Thyroid gland (tissue), 4 donors: ENCODE results near the gene PSMD3.

ENCODE experiments used
- POLR2A ChIP-seq, 2 donors: fragments of 450-650 bp; IDR thresholded peaks; one replicate each; pipeline ENCODE4 v1.6.1; 2017; ENCODE audit warnings: antibody characterized with exemption in 2 of 2, mild to moderate bottlenecking in 2 of 2, moderate library complexity in 1 of 2
- TF ChIP-seq, protein P1 (sequence below), 6 experiments: fragments of 200-600 bp in 3 of 6; fragments of 450-650 bp in 3 of 6; sonication (generic) in 3 of 6; IDR thresholded peaks; one replicate each; pipeline ENCODE4 v1.5.1; 2016 to 2019; ENCODE audit warnings: antibody characterized with exemption in 6 of 6, mild to moderate bottlenecking in 2 of 6, inconsistent platforms in 1 of 6, moderate library complexity in 1 of 6

DNA sequence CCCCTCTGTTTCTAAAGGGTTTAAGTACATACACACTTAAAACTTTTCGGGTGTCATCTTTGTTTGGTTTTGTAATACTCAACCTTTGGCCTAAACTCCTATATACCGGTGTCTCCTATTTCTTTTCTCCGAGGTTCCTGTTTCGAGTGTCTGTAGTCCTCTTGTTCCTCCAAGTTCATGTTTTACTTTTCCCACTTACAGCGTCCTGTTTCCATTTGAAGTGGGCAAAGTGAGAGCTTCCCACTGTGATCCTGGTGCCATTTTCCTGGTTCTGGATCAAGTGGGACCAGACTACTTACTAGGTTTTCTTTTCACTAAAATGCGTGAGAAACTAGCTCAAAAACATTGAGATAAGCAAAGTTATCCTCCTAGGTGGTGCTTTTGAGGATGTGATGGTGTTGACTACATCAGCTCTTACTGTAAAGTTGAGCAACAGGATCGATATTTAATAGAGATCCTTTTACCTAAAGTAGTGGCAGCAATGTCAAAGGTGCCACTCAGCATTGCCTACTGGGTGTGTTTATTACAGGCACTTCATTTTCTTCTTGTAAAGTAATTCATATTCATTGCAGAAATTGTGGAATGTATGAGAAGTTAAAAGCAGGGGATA is 1.3 kb downstream of the PSMD3 start:
- TF ChIP-seq, protein P1, sequence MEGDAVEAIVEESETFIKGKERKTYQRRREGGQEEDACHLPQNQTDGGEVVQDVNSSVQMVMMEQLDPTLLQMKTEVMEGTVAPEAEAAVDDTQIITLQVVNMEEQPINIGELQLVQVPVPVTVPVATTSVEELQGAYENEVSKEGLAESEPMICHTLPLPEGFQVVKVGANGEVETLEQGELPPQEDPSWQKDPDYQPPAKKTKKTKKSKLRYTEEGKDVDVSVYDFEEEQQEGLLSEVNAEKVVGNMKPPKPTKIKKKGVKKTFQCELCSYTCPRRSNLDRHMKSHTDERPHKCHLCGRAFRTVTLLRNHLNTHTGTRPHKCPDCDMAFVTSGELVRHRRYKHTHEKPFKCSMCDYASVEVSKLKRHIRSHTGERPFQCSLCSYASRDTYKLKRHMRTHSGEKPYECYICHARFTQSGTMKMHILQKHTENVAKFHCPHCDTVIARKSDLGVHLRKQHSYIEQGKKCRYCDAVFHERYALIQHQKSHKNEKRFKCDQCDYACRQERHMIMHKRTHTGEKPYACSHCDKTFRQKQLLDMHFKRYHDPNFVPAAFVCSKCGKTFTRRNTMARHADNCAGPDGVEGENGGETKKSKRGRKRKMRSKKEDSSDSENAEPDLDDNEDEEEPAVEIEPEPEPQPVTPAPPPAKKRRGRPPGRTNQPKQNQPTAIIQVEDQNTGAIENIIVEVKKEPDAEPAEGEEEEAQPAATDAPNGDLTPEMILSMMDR (IDR thresholded peaks at IDR 0.05) = no peak
- no peak for TF ChIP-seq POLR2A (IDR thresholded peaks at IDR 0.05)
